ENCODE measurements around the gene DPM3.

Gene DPM3, protein sequence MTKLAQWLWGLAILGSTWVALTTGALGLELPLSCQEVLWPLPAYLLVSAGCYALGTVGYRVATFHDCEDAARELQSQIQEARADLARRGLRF

DNA sequence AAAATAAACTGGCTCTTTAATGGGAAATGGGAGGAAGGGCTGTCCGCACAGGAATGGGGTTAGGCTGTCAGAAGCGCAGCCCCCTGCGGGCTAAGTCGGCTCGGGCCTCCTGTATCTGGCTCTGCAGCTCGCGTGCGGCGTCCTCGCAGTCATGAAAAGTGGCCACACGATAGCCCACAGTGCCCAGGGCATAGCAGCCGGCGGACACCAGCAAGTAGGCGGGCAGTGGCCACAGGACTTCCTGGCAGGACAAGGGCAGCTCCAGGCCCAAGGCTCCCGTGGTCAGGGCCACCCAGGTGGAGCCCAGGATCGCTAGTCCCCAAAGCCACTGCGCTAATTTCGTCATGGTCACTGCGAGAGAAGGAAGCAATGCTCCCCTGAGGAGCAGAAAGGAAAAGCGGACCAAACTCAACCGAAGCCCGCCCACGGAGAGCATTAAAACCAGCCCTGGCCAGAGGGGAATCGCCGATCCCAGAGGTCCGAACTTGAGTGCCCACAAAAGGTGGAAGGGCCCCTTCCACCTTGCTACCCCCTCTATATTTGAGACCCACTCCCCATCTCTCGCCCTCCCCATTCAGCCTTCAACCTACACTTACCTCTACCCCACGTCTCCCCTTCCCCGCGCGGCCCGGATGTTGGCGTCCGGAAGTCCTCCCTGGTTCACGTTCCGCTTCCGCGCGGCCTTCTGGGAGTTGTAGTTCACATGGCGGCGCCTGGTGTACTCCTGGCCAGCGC is at the start of gene DPM3:
TSS of gene DPM3 (minus strand) at position 637 of the 735 bp plus-strand sequence. CDS start at position 346, 291 bp downstream.
- TF ChIP-seq, protein P1, sequence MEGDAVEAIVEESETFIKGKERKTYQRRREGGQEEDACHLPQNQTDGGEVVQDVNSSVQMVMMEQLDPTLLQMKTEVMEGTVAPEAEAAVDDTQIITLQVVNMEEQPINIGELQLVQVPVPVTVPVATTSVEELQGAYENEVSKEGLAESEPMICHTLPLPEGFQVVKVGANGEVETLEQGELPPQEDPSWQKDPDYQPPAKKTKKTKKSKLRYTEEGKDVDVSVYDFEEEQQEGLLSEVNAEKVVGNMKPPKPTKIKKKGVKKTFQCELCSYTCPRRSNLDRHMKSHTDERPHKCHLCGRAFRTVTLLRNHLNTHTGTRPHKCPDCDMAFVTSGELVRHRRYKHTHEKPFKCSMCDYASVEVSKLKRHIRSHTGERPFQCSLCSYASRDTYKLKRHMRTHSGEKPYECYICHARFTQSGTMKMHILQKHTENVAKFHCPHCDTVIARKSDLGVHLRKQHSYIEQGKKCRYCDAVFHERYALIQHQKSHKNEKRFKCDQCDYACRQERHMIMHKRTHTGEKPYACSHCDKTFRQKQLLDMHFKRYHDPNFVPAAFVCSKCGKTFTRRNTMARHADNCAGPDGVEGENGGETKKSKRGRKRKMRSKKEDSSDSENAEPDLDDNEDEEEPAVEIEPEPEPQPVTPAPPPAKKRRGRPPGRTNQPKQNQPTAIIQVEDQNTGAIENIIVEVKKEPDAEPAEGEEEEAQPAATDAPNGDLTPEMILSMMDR (IDR thresholded peaks at IDR 0.05) = no peak

DNA sequence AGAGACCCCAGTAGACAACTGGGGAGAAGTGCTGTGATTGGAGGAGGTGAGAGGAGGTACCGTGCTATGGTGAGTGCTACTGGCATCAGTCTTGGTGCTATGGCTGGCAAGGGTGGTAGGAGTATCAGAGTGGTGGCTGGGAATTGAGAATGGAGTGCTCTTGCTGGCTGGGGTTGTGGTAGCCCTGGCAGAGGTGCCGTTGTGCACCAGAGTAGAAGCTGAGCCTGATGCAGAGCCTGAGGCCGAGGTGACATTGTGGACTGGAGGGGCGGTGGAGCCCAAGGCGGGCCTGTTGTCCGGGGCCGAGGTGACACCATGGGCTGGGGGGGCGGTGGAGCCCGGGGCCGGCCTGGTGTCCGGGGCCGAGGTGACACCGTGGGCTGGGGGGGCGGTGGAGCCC is 47.9 kb upstream of the DPM3 start:
- TF ChIP-seq, protein P1 (IDR thresholded peaks at IDR 0.05) = no peak

DNA sequence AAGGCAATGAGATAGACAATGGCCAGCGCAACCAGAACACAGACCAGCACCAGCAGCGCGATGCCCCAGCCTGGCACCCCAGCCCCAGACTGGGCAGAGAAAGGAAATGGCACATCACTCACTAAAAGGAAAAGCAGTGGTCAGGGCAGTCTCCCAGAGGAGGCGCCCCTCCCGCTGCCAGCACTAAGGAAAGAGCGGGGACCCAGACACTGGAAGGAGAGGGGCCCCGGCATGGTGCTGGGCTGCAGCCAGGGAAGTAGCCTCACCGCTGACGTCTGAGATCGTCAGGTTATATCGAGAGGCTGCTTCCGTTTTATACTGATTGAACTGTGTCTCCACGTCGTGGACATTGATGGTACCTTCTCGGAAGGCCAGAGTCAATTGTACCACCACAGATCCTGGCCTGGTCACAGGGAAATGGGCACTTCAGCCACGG is 47.1 kb upstream of the DPM3 start:
- TF ChIP-seq, protein P1 (IDR thresholded peaks at IDR 0.05) = no peak

DNA sequence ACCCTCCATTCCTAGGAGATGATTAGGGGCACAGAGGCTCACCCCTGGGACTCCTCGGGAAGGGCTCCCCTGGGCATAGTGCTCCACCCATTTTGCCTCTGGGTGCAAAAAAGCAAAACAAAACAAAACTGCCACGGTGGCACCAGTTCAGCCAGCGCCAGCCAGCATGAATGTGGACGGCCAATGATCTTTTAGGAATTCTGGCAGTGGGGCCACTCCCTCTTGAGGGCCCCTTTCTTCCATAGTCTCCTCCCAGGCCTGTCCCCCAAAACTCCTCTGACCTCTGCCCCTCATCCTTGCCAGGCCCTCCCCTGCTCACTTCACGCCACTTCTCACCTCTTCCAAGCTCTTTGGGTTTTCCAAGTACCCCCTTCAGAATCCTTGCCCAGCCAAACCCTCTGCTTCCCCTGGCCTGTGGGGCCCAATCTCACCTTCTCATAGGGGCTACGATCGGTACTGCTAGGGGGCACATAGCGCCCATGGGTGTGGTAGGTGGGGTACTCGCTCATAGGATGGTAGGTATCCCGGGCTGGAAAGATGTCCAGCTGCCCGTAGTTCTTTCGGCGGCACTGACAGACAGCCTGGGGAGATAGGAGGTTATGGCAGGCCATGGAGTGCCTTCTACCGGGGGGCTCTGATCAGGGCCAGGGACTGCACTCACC is 46.6 kb upstream of the DPM3 start:
- TF ChIP-seq, protein P1 (IDR thresholded peaks at IDR 0.05) = no peak

DNA sequence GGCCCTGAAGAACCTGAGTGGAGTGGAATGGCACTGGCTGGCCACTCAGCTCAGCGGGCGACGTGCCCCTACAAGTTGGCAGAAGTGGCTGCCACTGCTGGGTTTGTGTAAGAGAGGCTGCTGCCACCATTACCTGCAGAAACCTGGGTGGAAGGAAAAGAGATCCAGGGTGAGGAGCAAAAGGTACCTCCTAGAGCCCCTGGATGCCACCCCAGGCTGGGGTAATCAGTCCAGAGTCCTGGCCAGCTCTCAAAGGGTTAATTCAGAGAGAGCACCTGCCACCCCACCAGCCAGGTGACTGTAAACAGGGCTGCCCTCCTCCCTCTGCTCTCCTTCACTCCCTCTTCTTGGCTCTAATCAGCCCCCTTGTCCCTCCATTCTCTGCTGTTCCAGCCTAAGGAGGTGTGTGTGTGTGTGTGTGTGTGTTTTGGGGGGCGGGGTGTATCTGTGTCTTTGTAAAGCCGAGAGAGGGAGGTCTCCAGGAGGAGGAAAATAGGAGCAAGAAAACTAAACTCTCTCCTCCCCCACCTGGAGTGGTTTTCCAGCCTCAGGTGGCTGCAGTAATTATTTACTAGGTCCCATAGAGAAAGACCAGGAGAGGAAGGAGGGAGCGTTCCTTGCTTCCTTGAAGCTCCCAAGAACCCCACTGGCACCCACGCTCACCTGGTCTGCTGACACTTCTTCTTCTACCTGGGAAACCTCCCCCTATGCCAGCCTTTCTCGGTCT is 45.9 kb upstream of the DPM3 start:
- TF ChIP-seq, protein P1 (IDR thresholded peaks at IDR 0.05) = no peak

DNA sequence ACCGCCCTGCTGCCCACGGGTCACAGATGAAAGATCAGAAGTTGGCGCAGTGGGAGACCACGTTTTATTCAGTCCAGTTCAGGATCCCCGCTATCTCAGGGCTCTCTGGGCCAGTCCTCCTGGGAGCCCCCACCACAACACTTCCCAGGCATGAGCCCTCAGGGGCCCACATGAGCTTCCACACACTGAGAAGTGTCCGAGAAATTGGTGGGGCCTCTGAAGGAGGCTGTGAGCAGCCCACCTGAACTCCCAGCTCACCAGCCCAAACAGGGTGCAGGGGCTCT is 45.4 kb upstream of the DPM3 start:
- TF ChIP-seq, protein P1 (IDR thresholded peaks at IDR 0.05) = no peak

DNA sequence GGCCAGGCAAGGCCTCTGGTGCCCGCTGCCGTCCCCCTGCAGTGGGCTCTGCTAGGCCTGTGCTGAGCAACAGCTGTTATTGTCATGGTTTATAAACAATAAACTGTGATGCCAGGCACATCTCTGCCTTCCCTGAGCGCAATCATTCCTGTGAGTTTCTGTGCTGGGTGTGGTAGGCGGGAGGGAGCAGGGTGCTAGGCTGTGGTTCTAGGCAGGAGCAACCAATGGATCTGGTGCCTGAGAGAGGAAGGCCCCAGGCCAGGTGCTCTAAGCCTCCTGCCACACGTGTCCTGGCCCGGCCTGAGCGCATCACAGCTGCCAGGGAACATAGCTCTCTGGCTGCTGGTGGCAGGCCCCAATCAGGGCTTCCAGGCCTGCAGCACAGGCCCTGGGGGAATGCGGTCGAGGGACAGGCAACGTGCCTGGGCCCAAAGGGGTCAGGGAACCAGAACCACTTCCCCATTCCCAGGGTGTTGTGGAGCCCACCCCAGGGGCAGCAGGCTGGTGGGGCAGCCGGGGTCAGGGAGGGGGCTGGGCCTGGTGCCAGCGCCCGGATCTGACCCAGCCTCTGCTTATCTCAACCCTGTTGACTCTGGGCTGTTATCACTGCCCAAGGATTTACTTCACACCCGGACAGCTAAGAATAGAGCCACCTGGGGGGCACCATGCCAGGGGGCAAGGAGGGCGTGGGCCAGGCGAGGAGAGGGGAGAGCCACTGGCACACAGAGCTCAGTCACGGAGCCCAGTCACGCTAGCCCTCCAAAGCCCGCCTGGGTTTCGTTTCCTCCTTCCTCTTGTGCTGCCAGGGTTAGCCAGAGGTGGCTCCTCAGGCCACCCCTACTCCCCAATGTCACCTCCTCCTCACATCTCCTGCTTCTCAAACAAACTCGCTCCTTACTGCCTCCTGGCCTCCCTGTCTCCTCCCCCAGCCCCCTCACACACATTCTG is 44.8 kb upstream of the DPM3 start:
- TF ChIP-seq, protein P1 (IDR thresholded peaks at IDR 0.05) = no peak
